Erythroblast (primary cell): Measurements from ENCODE around the gene GAREM1.

Source experiments
- GATA1 ChIP-seq: IDR thresholded peaks from 2 replicates; pipeline ENCODE4 v1.6.1; 2011; ENCODE audit warnings: low read depth, mild to moderate bottlenecking, control low read depth, low read length, moderate library complexity
- POLR2A ChIP-seq: IDR thresholded peaks from 2 replicates; pipeline ENCODE4 v1.6.1; 2011; ENCODE audit warnings: mild to moderate bottlenecking, low read length

DNA sequence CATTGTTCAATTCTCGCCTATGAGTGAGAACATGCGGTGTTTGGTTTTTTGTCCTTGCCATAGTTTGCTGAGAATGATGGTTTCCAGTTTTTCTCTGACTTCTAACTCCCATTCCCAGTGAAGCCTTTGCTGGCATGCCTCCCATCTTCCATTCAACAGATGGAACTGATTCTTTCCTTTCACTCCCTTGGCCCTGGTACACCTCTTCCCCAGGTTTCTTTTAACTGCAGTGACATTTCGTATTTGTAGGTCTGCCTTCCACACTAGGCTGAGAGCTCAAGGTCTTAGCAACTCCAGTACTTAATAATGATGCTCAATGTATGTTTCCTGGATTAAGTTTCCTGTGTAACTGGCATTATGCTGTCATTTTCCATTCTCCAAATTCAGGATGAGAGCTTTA is 48.5 kb downstream of the GAREM1 start:
- no peak for TF ChIP-seq POLR2A
- no peak for TF ChIP-seq GATA1
